Epithelial cell of proximal tubule (primary cell): ENCODE results near the gene LRRK1. TPM values are rescaled to one million over a fixed set of nuclear protein-coding genes. Genes with fewer than 3 reads are reported as not detected.

Experiments used
- DNase-seq: peaks from one replicate; pipeline ENCODE4 v3.0.0-alpha.2; 2011; ENCODE audit warnings: low read depth
- H3K4me3 ChIP-seq: 2 replicates; pipeline ENCODE4 v1.5.1; 2011; ENCODE audit warnings: low read depth, mild to moderate bottlenecking, low read length
- total RNA-seq: library from RNA; depleted of rRNA; stranded (reverse); fragments of >200 nt; gene quantifications from 2 replicates; pipeline ENCODE4 v1.2.3, GENCODE V29; 2015
- TF ChIP-seq, protein P1 (sequence below): conservative IDR thresholded peaks from 2 replicates; pipeline ENCODE4 v1.5.1; 2012; ENCODE audit warnings: low read depth, mild to moderate bottlenecking, low read length

LRRK1 gene
- total RNA-seq, 1 donor from 2014 or later: 8.1 TPM

DNA sequence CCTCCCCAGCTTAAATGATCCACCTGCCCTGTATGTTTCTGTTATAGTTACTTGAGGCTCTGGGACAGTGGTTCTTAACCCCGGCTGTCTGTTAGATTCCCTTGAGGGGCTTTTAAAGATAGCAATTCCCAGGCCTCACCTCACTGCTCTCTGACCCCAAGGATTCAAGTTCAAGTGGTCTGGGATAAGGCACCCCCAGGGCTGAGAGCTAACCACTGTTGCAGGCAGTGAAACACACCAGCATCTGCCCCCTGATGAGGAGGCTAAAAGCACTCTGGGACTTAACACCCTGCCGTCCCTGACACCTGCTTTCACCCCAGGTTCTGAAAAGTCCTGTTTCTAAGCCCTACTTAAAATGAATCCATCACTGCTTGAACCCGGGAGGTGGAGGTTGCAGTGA is 103.7 kb downstream of the LRRK1 start:
- no peak overlapping the region for H3K4me3 ChIP-seq
- DNase-seq: no peak
- TF ChIP-seq, protein P1, sequence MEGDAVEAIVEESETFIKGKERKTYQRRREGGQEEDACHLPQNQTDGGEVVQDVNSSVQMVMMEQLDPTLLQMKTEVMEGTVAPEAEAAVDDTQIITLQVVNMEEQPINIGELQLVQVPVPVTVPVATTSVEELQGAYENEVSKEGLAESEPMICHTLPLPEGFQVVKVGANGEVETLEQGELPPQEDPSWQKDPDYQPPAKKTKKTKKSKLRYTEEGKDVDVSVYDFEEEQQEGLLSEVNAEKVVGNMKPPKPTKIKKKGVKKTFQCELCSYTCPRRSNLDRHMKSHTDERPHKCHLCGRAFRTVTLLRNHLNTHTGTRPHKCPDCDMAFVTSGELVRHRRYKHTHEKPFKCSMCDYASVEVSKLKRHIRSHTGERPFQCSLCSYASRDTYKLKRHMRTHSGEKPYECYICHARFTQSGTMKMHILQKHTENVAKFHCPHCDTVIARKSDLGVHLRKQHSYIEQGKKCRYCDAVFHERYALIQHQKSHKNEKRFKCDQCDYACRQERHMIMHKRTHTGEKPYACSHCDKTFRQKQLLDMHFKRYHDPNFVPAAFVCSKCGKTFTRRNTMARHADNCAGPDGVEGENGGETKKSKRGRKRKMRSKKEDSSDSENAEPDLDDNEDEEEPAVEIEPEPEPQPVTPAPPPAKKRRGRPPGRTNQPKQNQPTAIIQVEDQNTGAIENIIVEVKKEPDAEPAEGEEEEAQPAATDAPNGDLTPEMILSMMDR: no peak

DNA sequence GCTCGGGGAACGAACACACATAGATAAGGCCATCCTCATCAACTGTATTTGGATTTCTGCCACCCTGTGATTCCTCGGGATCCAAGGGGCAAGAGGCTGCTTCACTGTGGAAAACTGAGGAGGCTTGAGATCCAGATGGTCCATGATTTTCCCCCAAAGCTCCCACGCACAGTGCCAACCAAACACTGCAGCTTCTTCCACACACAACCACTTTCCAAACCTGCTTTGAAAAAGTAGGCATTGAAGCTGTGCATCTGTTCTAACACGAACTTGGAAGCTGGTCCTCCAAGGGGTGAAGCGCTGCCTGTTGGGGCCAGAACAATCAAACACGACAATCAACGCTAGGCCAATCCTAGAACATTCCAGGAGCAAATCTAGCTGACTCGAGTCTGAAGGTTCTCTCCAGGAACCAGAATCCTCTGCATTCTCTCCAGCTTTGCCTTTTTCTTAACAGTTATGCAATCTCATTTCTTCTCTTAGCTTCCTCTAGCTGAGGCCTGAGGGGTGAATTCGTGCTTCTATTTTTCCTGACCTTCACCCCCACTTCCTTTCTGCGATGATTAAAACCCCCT is 104.4 kb downstream of the LRRK1 start:
- no peak overlapping the region for H3K4me3 ChIP-seq
- TF ChIP-seq, protein P1: no peak
- no peak for DNase-seq

DNA sequence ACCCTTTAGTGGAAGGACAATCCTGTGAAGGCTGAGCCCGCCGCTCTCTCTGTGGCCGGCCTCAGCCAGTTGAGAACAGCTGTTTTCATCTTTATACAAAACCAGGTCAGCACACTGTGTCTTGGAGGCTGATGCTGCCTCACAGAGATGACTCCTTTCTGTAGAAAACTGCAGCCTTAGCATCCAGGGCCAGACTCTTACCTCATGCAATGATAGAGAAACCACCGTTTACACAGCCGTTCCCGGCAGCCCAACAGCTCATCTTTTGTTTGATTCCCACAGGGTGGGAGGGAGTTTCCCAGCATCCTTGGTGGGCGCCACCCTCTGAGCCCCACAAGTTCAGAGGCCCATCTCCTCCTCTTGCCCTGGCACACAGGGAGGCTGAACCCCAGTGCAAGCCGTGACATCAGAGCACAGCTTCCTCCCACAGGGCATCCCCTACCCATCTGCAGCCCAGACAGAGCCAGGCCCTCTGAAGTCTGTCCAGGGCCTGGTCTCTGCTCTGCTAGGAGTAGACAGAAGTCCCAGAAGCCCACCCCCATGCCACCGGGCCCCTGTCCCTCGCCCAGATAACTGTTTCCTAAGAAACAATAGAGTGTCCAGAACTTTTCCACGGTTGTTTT is 105.0 kb downstream of the LRRK1 start:
- no peak overlapping the region for H3K4me3 ChIP-seq
- no peak for DNase-seq
- TF ChIP-seq, protein P1: no peak

DNA sequence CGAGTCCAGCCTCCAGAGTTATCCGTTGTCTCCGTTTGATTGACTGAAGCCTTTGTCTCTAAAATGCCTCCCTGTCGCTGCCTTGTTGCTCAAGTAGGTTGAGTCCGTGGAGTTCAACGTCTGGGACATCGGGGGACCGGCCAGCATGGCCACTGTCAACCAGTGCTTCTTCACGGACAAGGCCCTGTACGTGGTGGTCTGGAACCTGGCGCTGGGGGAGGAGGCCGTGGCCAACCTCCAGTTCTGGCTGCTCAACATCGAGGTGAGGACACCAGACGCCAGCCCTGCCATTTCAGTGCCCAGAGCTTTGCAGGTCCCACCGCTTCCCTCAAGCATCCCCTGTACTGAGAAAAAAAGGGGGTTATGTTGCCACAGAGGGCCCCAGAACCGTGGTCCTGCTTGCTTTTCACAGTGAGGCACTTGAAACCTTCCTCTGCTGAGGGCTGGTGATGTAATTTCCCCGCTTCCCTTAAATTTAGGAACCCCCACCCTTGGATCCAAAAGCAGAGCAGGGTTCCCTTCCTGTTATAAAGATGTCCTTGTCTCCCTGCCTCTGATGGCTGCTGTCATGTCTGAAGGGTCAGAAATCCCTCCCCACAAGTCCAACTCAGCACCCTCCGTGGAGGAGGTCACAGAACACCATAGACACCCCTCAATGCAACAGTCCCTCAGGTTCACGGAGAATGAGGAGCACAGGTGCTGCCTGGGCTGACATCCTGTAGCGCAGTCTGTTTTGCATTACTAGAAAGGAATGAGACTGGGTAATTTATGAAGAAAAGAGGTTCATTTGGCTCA is 105.7 kb downstream of the LRRK1 start:
- no peak for DNase-seq
- no peak overlapping the region for H3K4me3 ChIP-seq
- TF ChIP-seq, protein P1: no peak

DNA sequence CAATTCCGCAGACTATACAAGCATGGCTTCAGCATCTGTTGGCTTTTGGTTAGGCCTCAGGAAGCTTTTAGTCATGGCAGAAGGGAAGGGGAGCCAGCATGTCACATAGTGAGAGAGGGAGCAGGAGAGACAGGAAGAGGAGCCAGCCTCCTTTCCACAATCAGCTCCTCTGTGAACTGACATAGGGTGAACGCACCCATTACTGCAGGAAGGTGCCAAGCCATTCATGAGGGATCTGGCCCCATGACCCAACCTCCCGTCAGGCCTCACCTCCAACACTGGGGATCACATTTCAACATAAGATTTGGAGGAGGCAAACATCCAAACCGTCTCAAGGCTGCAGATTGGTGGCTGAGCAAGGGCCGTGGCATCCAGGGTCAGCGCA is 106.3 kb downstream of the LRRK1 start:
- no peak overlapping the region for H3K4me3 ChIP-seq
- no peak for DNase-seq
- TF ChIP-seq, protein P1: no peak

DNA sequence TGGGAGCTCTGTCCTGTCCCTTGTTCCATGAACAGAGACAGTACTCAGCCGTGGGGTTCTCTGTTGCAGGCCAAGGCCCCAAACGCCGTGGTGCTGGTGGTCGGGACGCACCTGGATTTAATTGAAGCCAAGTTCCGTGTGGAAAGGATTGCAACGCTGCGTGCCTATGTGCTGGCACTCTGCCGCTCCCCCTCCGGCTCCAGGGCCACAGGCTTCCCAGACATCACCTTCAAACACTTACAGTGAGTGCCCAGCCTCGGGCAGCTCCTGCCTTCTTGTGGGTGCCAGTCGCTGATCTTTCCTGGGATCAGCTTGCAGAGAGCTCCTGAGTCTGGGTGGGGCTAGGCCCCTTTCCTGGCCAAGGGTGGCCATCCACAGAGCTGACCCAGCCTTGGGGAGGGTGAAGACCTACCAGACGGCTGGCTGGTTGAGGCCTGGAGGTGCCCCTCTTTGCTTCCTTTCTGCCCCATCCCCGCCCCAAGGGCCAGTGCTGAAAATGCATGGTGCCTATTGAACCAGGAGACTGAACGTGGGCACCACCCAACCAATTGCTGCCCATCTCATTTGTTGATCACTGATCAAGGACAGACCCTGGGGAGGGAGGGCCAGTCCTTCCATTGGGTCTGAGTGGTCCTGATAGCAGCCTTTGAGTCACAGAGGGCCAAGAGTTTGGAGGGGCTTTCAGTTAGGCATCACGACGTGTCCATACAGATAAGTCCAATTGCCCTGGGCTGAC is 106.9 kb downstream of the LRRK1 start:
- TF ChIP-seq, protein P1: no peak
- no peak overlapping the region for H3K4me3 ChIP-seq
- no peak for DNase-seq
